ENCODE measurements around the gene AIFM2. TPM values are rescaled to one million over a fixed set of nuclear protein-coding genes. Genes with fewer than 3 reads are reported as not detected.

AIFM2 gene
- total and polyA plus RNA-seq, 4 donors, result 5.0 to 20.3 (median 9.7) TPM

DNA sequence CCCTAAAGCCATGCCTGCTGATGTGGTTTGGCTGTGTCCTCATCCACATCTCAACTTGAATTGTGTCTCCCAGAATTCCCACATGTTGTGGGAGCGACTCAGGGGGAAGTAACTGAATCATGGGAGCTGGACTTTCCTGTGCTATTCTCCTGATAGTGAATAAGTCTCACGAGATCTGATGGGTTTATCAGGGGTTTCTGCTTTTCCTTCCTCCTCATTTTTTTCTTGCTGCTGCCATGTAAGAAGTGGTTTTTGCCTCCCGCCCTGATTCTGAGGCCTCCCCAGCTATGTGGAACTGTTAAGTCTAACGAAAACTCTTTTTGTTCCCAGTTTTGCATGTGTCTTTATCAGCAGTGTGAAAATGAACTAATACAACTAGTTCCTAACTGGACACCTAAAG lies 68.1 kb downstream of the AIFM2 start:
- 85% methylated on average over 4 of the region's 4 CpGs for WGBS
- H3K4me3 ChIP-seq (ENCODE audit: low read depth in 1 of 3, low read length in 3 of 3), result no peak overlapping the region
- no peak for DNase-seq (ENCODE audit: low spot score)
- no peak for TF ChIP-seq JUND (IDR thresholded peaks at IDR 0.05)
- no peak for TF ChIP-seq ZBTB33 (IDR thresholded peaks at IDR 0.05)
- no peak for TF ChIP-seq RAD21 (IDR thresholded peaks at IDR 0.05)
- no peak for TF ChIP-seq YY1 (IDR thresholded peaks at IDR 0.05)
- TF ChIP-seq TAF1 (conservative IDR thresholded peaks at IDR 0.05), result no peak
- TF ChIP-seq FOXA2 (IDR thresholded peaks at IDR 0.05), result no peak
- TF ChIP-seq NR2F2 (IDR thresholded peaks at IDR 0.05), result no peak
- TF ChIP-seq, protein P1, sequence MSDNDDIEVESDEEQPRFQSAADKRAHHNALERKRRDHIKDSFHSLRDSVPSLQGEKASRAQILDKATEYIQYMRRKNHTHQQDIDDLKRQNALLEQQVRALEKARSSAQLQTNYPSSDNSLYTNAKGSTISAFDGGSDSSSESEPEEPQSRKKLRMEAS (IDR thresholded peaks at IDR 0.05), result no peak
- TF ChIP-seq HNF4A (conservative IDR thresholded peaks at IDR 0.05), result no peak
- no peak for TF ChIP-seq EGR1 (IDR thresholded peaks at IDR 0.05; ENCODE audit: low read depth in 2 of 2)
- TF ChIP-seq FOXA1 (IDR thresholded peaks at IDR 0.05), result no peak
- no peaks in the 10 kb centered on the region for H3K36me3 ChIP-seq (ENCODE audit: control insufficient read depth in 4 of 4, insufficient read depth in 3 of 4, low read depth in 1 of 4, low read length in 3 of 4)
- no peak overlapping the region for H3K9ac ChIP-seq (ENCODE audit: low read depth in 1 of 2, low read length in 2 of 2)
- no peak overlapping the region for H3K27ac ChIP-seq (ENCODE audit: low read depth in 1 of 2, low read length in 2 of 2)
- no peaks in the 10 kb centered on the region for H3K27me3 ChIP-seq (ENCODE audit: control insufficient read depth in 4 of 4, insufficient read depth in 4 of 4, low read length in 3 of 4)
- no peaks in the 10 kb centered on the region for H3K9me3 ChIP-seq (ENCODE audit: control insufficient read depth in 4 of 4, low read length in 3 of 4)
- no peaks in the 10 kb centered on the region for H3K4me1 ChIP-seq (ENCODE audit: control insufficient read depth in 4 of 4, insufficient read depth in 4 of 4, low read length in 3 of 4)

DNA sequence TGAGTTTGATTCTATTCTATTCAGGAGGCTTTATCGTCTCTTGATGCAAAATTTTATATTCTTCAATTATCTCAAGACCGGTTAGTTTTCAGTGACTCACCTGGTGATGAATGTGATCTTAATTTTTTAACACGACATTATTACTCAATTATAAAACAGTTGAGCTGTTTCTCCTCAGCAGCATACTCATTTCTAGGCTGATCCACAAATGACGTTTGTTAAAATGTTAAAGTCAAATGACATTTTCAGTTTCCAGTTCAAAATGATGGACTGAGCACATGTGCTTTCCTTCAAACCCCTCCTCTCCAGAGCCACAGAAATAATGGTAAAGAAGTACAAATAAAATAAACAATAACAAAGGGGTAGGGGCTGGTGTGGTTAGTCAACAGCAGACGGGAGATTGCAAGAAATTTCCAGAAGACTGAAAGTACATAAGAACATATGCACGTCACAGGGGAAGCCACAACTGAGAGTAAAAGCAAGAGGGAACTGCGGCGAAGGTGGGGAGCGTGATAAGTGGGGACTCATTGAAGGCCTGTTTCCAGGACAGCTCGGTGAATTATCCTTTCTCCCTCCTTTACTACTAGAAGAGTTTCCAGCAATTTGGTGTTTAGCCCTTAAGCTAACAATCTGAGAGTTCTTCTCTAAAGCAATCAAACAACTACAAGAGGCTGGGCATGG lies 69.1 kb downstream of the AIFM2 start:
- no peaks in the 10 kb centered on the region for H3K36me3 ChIP-seq (ENCODE audit: control insufficient read depth in 4 of 4, insufficient read depth in 3 of 4, low read depth in 1 of 4, low read length in 3 of 4)
- H3K9me3 ChIP-seq (ENCODE audit: control insufficient read depth in 4 of 4, low read length in 3 of 4), result no peaks in the 10 kb centered on the region
- H3K4me3 ChIP-seq (ENCODE audit: low read depth in 1 of 3, low read length in 3 of 3), result no peak overlapping the region
- no peak overlapping the region for H3K9ac ChIP-seq (ENCODE audit: low read depth in 1 of 2, low read length in 2 of 2)
- no peak overlapping the region for H3K27ac ChIP-seq (ENCODE audit: low read depth in 1 of 2, low read length in 2 of 2)
- WGBS, result 92% methylated on average over 10 of the region's 10 CpGs
- H3K4me1 ChIP-seq (ENCODE audit: control insufficient read depth in 4 of 4, insufficient read depth in 4 of 4, low read length in 3 of 4), result no peaks in the 10 kb centered on the region
- TF ChIP-seq, protein P2, sequence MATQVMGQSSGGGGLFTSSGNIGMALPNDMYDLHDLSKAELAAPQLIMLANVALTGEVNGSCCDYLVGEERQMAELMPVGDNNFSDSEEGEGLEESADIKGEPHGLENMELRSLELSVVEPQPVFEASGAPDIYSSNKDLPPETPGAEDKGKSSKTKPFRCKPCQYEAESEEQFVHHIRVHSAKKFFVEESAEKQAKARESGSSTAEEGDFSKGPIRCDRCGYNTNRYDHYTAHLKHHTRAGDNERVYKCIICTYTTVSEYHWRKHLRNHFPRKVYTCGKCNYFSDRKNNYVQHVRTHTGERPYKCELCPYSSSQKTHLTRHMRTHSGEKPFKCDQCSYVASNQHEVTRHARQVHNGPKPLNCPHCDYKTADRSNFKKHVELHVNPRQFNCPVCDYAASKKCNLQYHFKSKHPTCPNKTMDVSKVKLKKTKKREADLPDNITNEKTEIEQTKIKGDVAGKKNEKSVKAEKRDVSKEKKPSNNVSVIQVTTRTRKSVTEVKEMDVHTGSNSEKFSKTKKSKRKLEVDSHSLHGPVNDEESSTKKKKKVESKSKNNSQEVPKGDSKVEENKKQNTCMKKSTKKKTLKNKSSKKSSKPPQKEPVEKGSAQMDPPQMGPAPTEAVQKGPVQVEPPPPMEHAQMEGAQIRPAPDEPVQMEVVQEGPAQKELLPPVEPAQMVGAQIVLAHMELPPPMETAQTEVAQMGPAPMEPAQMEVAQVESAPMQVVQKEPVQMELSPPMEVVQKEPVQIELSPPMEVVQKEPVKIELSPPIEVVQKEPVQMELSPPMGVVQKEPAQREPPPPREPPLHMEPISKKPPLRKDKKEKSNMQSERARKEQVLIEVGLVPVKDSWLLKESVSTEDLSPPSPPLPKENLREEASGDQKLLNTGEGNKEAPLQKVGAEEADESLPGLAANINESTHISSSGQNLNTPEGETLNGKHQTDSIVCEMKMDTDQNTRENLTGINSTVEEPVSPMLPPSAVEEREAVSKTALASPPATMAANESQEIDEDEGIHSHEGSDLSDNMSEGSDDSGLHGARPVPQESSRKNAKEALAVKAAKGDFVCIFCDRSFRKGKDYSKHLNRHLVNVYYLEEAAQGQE (IDR thresholded peaks at IDR 0.05), result no peak
- TF ChIP-seq FOXA1 (IDR thresholded peaks at IDR 0.05) (no peak), RXRA (IDR thresholded peaks at IDR 0.05) (no peak), SP1 (IDR thresholded peaks at IDR 0.05) (no peak), JUND (IDR thresholded peaks at IDR 0.05) (no peak), NR2F2 (IDR thresholded peaks at IDR 0.05) (no peak), TAF1 (conservative IDR thresholded peaks at IDR 0.05) (no peak), GABPA (IDR thresholded peaks at IDR 0.05 in 1 of 2, conservative IDR thresholded peaks at IDR 0.05 in 1 of 2) (no peak), HNF4G (IDR thresholded peaks at IDR 0.05) (no peak), ZBTB33 (IDR thresholded peaks at IDR 0.05) (no peak)
- TF ChIP-seq, protein P1 (IDR thresholded peaks at IDR 0.05), result no peak
- TF ChIP-seq, protein P3, sequence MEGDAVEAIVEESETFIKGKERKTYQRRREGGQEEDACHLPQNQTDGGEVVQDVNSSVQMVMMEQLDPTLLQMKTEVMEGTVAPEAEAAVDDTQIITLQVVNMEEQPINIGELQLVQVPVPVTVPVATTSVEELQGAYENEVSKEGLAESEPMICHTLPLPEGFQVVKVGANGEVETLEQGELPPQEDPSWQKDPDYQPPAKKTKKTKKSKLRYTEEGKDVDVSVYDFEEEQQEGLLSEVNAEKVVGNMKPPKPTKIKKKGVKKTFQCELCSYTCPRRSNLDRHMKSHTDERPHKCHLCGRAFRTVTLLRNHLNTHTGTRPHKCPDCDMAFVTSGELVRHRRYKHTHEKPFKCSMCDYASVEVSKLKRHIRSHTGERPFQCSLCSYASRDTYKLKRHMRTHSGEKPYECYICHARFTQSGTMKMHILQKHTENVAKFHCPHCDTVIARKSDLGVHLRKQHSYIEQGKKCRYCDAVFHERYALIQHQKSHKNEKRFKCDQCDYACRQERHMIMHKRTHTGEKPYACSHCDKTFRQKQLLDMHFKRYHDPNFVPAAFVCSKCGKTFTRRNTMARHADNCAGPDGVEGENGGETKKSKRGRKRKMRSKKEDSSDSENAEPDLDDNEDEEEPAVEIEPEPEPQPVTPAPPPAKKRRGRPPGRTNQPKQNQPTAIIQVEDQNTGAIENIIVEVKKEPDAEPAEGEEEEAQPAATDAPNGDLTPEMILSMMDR (IDR thresholded peaks at IDR 0.05; ENCODE audit: low read depth, low read length, missing input control), result no peak
- no peak for DNase-seq (ENCODE audit: low spot score)
- no peaks in the 10 kb centered on the region for H3K27me3 ChIP-seq (ENCODE audit: control insufficient read depth in 4 of 4, insufficient read depth in 4 of 4, low read length in 3 of 4)

Measured in liver (tissue), 9 donors.